Left ventricle myocardium inferior (tissue), 1 donor: ENCODE data around the gene LNX1. TPM values are rescaled to one million over a fixed set of nuclear protein-coding genes. Genes with fewer than 3 reads are reported as not detected.

Experiments used
- DNase-seq: peaks from one replicate; pipeline ENCODE4 v3.0.0-alpha.2; 2020
- H3K27ac ChIP-seq: fragments of 200-600 bp; replicated peaks from 2 replicates; pipeline ENCODE4 v1.8.0; 2021
- H3K27me3 ChIP-seq: fragments of 200-600 bp; 2 replicates; pipeline ENCODE4 v1.8.0; 2021; ENCODE audit warnings: low read depth
- H3K36me3 ChIP-seq: fragments of 200-600 bp; 2 replicates; pipeline ENCODE4 v1.8.0; 2021
- H3K4me1 ChIP-seq: fragments of 200-600 bp; 2 replicates; pipeline ENCODE4 v1.8.0; 2021
- H3K4me3 ChIP-seq: fragments of 200-600 bp; 2 replicates; pipeline ENCODE4 v1.8.0; 2021; ENCODE audit warnings: mild to moderate bottlenecking, moderate library complexity
- H3K9me3 ChIP-seq: fragments of 200-600 bp; replicated peaks from 2 replicates; pipeline ENCODE4 v1.8.0; 2021
- intact Hi-C: fragments of 100-400 bp; cut with micrococcal nuclease; formaldehyde crosslinking; loops from one replicate; pipeline ENCODE4 v1.11.0; 2022
- total RNA-seq: library from RNA; stranded (reverse); fragmentation: NEBNext Ultra II Directional; extraction: Animal tissue kit (Norgen Biotek cat#: 25700); gene quantifications from one replicate; pipeline ENCODE4 v1.2.1, GENCODE V29; 2021
- TF ChIP-seq, protein P1 (sequence below): fragments of 200-600 bp; IDR thresholded peaks from 2 replicates; pipeline ENCODE4 v1.8.0; 2021; ENCODE audit warnings: antibody characterized with exemption, mild to moderate bottlenecking, borderline replicate concordance
- donor health status: DM: no; HTN: yes; CAD: no; lungs with severe emphysema.

The LNX1 gene
- total RNA-seq, 1 donor from 2014 or later, result 9.5 TPM

DNA sequence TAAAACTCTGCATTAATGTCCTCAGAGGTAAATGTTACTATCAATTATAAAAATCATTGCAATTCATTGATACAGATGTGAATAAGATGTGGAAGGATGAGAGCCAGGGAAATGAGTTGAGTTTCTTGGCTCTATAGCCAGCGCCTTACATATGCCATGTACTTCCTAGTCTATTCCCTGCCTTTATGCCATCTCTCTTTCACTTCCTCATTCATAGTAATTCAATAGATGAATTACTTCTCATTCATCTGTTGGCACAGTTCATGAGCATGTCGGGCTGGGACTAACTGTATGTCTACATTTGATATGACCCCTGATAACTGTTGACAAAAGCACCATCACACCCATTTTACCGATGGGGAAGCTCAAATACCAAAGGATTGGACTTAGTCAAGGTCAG lies 55.7 kb downstream of the LNX1 start:
- DNase-seq, result no peak
- no peaks in the 10 kb centered on the region for H3K9me3 ChIP-seq
- peaks cover 5% of the 10 kb centered on the region for H3K27me3 ChIP-seq
- peak overlapping the region; percentile 73 for H3K27ac ChIP-seq
- H3K4me1 ChIP-seq, result peaks cover 57% of the 10 kb centered on the region
- H3K4me3 ChIP-seq, result no peak overlapping the region
- H3K36me3 ChIP-seq, result no peaks in the 10 kb centered on the region
- TF ChIP-seq, protein P1, sequence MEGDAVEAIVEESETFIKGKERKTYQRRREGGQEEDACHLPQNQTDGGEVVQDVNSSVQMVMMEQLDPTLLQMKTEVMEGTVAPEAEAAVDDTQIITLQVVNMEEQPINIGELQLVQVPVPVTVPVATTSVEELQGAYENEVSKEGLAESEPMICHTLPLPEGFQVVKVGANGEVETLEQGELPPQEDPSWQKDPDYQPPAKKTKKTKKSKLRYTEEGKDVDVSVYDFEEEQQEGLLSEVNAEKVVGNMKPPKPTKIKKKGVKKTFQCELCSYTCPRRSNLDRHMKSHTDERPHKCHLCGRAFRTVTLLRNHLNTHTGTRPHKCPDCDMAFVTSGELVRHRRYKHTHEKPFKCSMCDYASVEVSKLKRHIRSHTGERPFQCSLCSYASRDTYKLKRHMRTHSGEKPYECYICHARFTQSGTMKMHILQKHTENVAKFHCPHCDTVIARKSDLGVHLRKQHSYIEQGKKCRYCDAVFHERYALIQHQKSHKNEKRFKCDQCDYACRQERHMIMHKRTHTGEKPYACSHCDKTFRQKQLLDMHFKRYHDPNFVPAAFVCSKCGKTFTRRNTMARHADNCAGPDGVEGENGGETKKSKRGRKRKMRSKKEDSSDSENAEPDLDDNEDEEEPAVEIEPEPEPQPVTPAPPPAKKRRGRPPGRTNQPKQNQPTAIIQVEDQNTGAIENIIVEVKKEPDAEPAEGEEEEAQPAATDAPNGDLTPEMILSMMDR, result no peak
- intact Hi-C loops, result no loop called here

DNA sequence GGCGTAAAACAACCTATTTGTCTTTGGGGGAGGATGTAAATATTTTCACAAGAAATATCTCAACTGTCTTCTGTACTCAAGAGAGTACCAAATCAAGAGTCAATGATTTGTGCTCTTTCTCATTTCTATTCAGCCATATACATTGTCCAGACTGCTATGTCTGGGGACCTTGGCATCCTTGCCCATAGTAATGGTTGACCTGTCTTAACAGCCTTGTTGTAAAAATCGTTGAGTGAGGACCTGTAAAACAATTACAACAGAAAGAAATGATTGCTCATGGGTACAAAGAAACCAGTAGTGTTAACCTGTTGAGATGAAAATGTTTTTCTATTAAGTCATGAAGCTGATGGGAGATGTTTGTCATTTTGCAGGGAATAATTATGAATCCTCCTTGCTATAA lies 56.6 kb downstream of the LNX1 start:
- no peak overlapping the region for H3K4me3 ChIP-seq
- intact Hi-C loops, result no loop called here
- no peaks in the 10 kb centered on the region for H3K9me3 ChIP-seq
- no peak overlapping the region for H3K27ac ChIP-seq
- TF ChIP-seq, protein P1, result no peak
- H3K4me1 ChIP-seq, result peaks cover 54% of the 10 kb centered on the region
- no peak for DNase-seq
- H3K36me3 ChIP-seq, result no peaks in the 10 kb centered on the region
- H3K27me3 ChIP-seq, result peaks cover 5% of the 10 kb centered on the region

DNA sequence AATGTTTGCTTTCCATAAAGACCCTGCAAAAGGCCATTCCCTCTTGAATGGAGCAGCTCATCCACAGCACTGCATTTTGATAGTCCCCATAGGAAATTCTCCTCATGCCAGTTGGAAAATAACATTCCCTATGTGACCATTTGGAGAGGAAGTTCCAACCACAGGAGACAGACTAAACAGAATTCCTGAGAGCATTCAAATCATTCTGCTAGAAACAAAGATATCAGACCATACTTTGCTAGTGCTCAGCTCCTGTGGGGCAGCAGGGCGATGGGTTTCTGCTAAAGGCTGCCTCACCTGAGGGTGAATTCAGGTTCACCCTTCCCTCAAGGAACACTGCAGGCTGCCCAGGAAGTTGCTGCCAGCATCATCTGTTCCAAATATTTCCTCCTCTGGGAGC lies 58.8 kb downstream of the LNX1 start:
- H3K27me3 ChIP-seq, result peaks cover 4% of the 10 kb centered on the region
- no peak overlapping the region for H3K4me3 ChIP-seq
- intact Hi-C loops, result no loop called here
- DNase-seq, result no peak
- H3K27ac ChIP-seq, result peak overlapping the region; percentile 20
- peaks cover 41% of the 10 kb centered on the region for H3K4me1 ChIP-seq
- TF ChIP-seq, protein P1, result no peak
- no peaks in the 10 kb centered on the region for H3K9me3 ChIP-seq
- H3K36me3 ChIP-seq, result no peaks in the 10 kb centered on the region

DNA sequence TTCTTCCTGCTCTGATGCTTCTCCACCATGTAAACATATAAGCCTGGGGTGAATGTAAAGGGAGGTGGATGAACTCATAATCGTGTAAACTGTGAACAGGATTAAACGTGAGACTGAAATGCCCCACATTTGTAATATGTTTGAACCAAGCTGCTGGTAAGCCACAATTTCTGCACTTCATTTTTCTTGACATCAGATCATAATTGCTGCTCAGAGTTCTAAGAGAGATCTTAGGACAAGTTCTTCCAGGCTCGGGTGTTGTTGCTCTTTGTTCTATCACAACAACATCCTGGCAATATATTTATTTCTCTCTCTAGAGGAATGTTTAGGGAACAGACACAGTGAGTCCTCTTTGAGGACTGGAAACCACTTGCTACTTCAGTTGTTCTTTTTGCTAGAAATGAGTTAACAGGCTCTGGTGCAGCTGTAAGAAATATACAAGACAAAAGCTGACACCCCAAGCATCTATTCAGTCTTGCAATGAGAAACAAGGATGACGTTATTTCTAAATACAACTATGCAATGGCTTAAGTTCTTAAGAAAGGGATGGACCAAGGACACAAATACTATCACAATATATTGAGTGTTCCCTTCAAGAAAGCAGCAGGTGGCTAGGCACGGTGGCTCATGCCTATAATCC lies 59.6 kb downstream of the LNX1 start:
- H3K27ac ChIP-seq, result peak overlapping the region; percentile 17
- H3K4me1 ChIP-seq, result peaks cover 33% of the 10 kb centered on the region
- H3K9me3 ChIP-seq, result no peaks in the 10 kb centered on the region
- no peaks in the 10 kb centered on the region for H3K36me3 ChIP-seq
- intact Hi-C loops, result no loop called here
- H3K4me3 ChIP-seq, result no peak overlapping the region
- H3K27me3 ChIP-seq, result no peaks in the 10 kb centered on the region
- TF ChIP-seq, protein P1, result no peak
- DNase-seq, result no peak

DNA sequence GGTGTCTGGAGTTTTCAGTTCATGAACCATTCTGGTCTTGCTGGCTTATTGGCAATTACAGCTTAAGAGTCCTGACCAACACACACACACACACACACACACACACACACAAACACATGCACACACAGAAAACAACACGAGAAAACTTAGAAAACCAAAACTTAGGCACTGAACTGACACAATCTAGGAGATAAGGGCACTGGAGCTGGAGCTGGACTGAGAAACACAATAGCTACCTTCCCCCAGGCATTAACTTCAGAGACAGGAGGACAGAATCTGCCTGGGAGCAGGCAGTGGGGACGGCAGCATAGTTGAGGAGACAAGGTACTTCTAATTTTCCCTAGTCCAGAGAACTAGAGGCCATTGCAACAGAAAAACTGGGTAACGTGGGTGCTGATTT lies 62.3 kb downstream of the LNX1 start:
- Histone ChIP-seq H3K9me3 (no peaks in the 10 kb centered on the region), H3K4me3 (no peak overlapping the region), H3K4me1 (peaks cover 21% of the 10 kb centered on the region), H3K27me3 (no peaks in the 10 kb centered on the region), H3K27ac (no peak overlapping the region), H3K36me3 (no peaks in the 10 kb centered on the region)
- TF ChIP-seq, protein P1, result no peak
- DNase-seq, result no peak
- intact Hi-C loops, result no loop called here
